GM23248 (cell line): ENCODE results near the gene THOC1. TPM values are rescaled to one million over a fixed set of nuclear protein-coding genes. Genes with fewer than 3 reads are reported as not detected.
A peak's percentile ranks its signal among the peaks of the same experiment; 100 is the strongest.

Experiments used
- DNase-seq: peaks from one replicate; pipeline ENCODE4 v3.0.0-alpha.2; 2015
- H2AFZ ChIP-seq: fragments of 200-600 bp; sonication (generic); 2 replicates; pipeline ENCODE4 v1.6.1; 2016; ENCODE audit warnings: antibody characterized with exemption
- H3F3A ChIP-seq: fragments of 200-600 bp; sonication (generic); 2 replicates; pipeline ENCODE4 v1.6.1; 2016; ENCODE audit warnings: mild to moderate bottlenecking, antibody characterized with exemption, mixed run types; ENCODE audit not compliant: insufficient read depth
- H3K27ac ChIP-seq: fragments of 200-600 bp; sonication (generic); 2 replicates; pipeline ENCODE4 v1.5.1; 2016; ENCODE audit warnings: mild to moderate bottlenecking
- H3K27me3 ChIP-seq: fragments of 200-600 bp; sonication (generic); replicated peaks from 2 replicates; pipeline ENCODE4 v1.6.1; 2016; ENCODE audit warnings: mild to moderate bottlenecking; ENCODE audit not compliant: insufficient read depth
- H3K36me3 ChIP-seq: fragments of 200-600 bp; sonication (generic); 2 replicates; pipeline ENCODE4 v1.6.1; 2016; ENCODE audit warnings: low read depth, mild to moderate bottlenecking
- H3K4me1 ChIP-seq: fragments of 200-600 bp; sonication (generic); 2 replicates; pipeline ENCODE4 v1.6.1; 2016; ENCODE audit warnings: mild to moderate bottlenecking; ENCODE audit not compliant: insufficient read depth
- H3K4me2 ChIP-seq: fragments of 200-600 bp; sonication (generic); one replicate; pipeline ENCODE4 v1.6.1; 2016; ENCODE audit warnings: mild to moderate bottlenecking; ENCODE audit not compliant: unreplicated experiment
- H3K4me3 ChIP-seq: fragments of 200-600 bp; sonication (generic); 2 replicates; pipeline ENCODE4 v1.5.1; 2016; ENCODE audit warnings: mild to moderate bottlenecking
- H3K79me2 ChIP-seq: fragments of 200-600 bp; sonication (generic); 2 replicates; pipeline ENCODE4 v1.6.1; 2016; ENCODE audit warnings: mild to moderate bottlenecking; ENCODE audit not compliant: insufficient read depth
- H3K9ac ChIP-seq: fragments of 200-600 bp; sonication (generic); 2 replicates; pipeline ENCODE4 v1.6.1; 2016; ENCODE audit warnings: mild to moderate bottlenecking
- H3K9me2 ChIP-seq: fragments of 200-600 bp; sonication (generic); 2 replicates; pipeline ENCODE4 v1.6.1; 2016; ENCODE audit warnings: mixed run types, mild to moderate bottlenecking, moderate library complexity; ENCODE audit not compliant: insufficient read depth
- H3K9me3 ChIP-seq: fragments of 200-600 bp; sonication (generic); one replicate; pipeline ENCODE4 v1.6.1; 2017; ENCODE audit warnings: low read depth
- H4K20me1 ChIP-seq: fragments of 200-600 bp; sonication (generic); 2 replicates; pipeline ENCODE4 v1.6.0; 2016; ENCODE audit not compliant: insufficient read depth
- EZH2 ChIP-seq: fragments of 200-600 bp; sonication (generic); IDR thresholded peaks from 2 replicates; pipeline ENCODE4 v1.6.1; 2018; ENCODE audit warnings: antibody characterized with exemption, mild to moderate bottlenecking; ENCODE audit not compliant: insufficient read depth, poor library complexity, severe bottlenecking
- EZH2phosphoT487 ChIP-seq: fragments of 200-600 bp; sonication (generic); IDR thresholded peaks from 2 replicates; pipeline ENCODE4 v1.6.1; 2018; ENCODE audit warnings: antibody characterized with exemption, moderate library complexity, mild to moderate bottlenecking, low read depth; ENCODE audit not compliant: insufficient read depth
- WGBS, 2 experiments: methylation state at CpG; one replicate each; pipeline ENCODE4 v1.1.6; 2015 to 2017; ENCODE audit warnings: low lambda C conversion rate in 2 of 2, low coverage in 1 of 2; ENCODE audit errors: missing lambda C conversion rate in 2 of 2; 5-methylcytosine and 5-hydroxymethylcytosine counted together
- in situ Hi-C: fragments of 300-500 bp; cut with MboI; formaldehyde crosslinking; loops from 2 replicates; pipeline ENCODE4 v1.15.0; 2020
- polyA plus RNA-seq: library from polyadenylated mRNA; unstranded; fragments of >200 nt; fragmentation: Nextera tagmentation; extraction: Ambion mirVana; gene quantifications from 2 replicates; pipeline ENCODE4 v1.2.1, GENCODE V29; 2016
- total RNA-seq: library from RNA; depleted of rRNA; stranded (reverse); fragments of >200 nt; shearing (Covaris generic); gene quantifications from 2 replicates; pipeline ENCODE4 v1.2.3, GENCODE V29; 2014

Gene THOC1
- total and polyA plus RNA-seq, 2 experiments from 2014 or later = 23.2 to 28.3 TPM

DNA sequence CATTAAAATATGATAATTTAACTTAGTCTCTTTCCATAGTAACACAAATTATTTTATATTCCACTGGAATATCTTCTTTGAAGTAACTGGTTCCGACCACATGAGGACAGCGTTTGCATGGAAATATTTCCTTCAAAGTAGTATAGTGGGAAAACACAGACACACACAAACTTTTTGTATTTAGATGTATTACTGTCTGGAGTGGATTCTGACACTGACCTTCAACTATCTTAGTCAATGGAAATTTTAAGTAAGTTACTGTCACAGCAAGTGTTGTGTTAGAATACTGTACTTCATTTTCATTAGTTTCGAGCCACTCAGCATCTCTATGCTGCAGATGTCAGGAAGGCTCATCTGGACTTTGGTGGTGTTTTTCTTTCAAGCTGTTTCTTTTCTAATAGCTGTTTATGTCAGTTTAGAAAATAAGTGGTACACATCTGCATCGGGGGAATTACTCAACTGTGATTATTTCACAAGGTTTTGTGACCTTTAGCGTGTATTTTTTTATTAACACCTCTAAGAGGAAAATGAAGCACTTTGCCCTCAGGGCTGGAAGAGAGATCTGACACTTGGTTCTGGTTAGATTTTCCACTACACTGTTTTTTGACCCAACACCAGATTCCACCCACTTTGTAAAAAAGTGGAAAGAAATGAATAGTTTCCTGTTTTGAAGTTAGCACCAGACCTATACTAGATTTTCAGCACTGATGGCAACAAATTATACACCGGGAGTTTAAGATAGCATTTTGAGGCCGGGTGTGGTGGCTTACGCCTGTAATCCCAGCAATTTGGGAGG lies 18.9 kb upstream of the THOC1 start:
- no peak for TF ChIP-seq EZH2
- no peak for TF ChIP-seq EZH2phosphoT487
- Histone ChIP-seq H3F3A (no peaks in the 10 kb centered on the region), H3K4me2 (no peak overlapping the region), H3K79me2 (no peaks in the 10 kb centered on the region), H3K4me3 (no peak overlapping the region), H3K9ac (no peak overlapping the region), H3K27ac (no peak overlapping the region), H2AFZ (no peak overlapping the region), H3K27me3 (no peaks in the 10 kb centered on the region), H3K36me3 (no peaks in the 10 kb centered on the region), H3K9me3 (no peaks in the 10 kb centered on the region), H4K20me1 (no peaks in the 10 kb centered on the region), H3K9me2 (no peaks in the 10 kb centered on the region), H3K4me1 (no peaks in the 10 kb centered on the region)
- DNase-seq = peak; percentile 66
- in situ Hi-C loops = loop anchor here (5.0 kb wide), 1 partner anchor 326 kb away; no protein-coding TSS in a partner anchor
- 55 to 60% methylated on average over 8 of the region's 8 CpGs for WGBS, 2 experiments

DNA sequence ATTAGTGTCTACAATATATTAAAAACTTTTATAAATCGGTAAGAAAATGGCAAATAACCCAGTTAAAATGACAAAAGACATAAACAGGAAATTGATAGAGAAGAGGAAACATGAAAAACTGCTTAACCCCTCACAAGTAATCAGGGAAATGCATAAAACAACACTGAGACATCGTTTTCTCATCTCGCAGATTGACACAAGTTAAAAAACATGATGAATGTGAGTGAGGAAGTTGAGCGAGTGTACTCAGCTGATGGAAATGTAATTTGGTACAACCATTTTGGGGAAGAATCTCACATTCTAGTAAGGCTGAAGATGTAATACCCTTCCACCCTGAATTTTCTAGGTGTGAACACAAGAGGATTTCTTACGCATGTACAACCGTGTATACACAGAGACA lies 18.0 kb upstream of the THOC1 start:
- 82 to 87% methylated on average over 6 of the region's 6 CpGs for WGBS, 2 experiments
- Histone ChIP-seq H3K27ac (no peak overlapping the region), H3K4me1 (no peaks in the 10 kb centered on the region), H3K36me3 (no peaks in the 10 kb centered on the region), H3K4me3 (no peak overlapping the region), H3K4me2 (no peak overlapping the region), H3K9ac (no peak overlapping the region), H3K27me3 (no peaks in the 10 kb centered on the region), H3K79me2 (no peaks in the 10 kb centered on the region), H3K9me3 (no peaks in the 10 kb centered on the region), H2AFZ (no peak overlapping the region), H4K20me1 (no peaks in the 10 kb centered on the region), H3K9me2 (no peaks in the 10 kb centered on the region), H3F3A (no peaks in the 10 kb centered on the region)
- DNase-seq = no peak
- TF ChIP-seq EZH2 (no peak), EZH2phosphoT487 (no peak)
- in situ Hi-C loops = loop anchor here (5.0 kb wide), 1 partner anchor 326 kb away; no protein-coding TSS in a partner anchor

DNA sequence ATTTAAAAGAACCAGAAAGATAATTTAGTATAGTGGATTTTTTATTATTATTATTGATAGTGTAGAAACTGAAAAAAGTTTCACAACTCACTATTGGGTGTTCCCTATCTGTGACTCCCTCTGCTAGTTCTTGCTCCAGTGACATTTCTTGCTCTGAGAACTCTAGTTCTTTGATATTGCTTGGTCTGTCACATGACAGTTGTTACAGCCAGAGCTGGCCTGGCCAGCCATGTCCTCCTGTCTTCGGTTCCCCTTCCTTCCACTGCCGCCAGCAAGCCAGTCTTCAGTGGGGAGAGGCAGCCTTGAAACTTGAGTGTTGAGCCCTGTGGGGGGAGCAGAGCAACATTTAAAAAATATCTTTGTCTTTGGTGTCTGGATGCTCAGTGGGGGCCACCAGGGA lies 7.6 kb upstream of the THOC1 start:
- Histone ChIP-seq H3K27me3 (no peaks in the 10 kb centered on the region), H3K9ac (no peak overlapping the region), H3K79me2 (no peaks in the 10 kb centered on the region), H4K20me1 (no peaks in the 10 kb centered on the region), H2AFZ (no peak overlapping the region), H3K4me2 (no peak overlapping the region), H3F3A (no peaks in the 10 kb centered on the region), H3K36me3 (no peaks in the 10 kb centered on the region), H3K9me3 (no peaks in the 10 kb centered on the region), H3K4me3 (no peak overlapping the region), H3K27ac (no peak overlapping the region), H3K9me2 (no peaks in the 10 kb centered on the region), H3K4me1 (no peaks in the 10 kb centered on the region)
- WGBS, 2 experiments = 78 to 80% methylated on average over 2 of the region's 2 CpGs
- in situ Hi-C loops = loop anchor here (10.0 kb wide), 1 partner anchor 559 kb away; no protein-coding TSS in a partner anchor
- DNase-seq = no peak
- TF ChIP-seq EZH2 (no peak), EZH2phosphoT487 (no peak)

DNA sequence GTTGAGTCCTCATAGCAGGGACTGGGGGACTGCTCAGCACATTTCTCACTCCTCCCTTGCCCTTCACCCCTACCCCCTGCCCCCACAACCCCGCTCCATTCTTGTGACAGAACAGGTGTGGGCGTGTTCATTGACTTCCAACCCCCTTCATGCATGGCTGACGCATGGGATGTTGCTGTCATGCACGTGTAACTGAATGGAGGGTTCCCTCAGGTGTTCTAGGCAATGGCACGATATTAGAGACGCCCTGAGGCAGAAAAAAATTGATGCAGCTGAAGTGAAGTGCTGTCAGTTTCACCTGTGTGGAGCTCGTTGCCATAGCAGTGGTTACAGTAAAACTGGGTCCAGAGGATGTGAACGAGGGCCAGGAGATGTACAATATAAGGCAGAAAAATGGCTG lies 6.5 kb upstream of the THOC1 start:
- in situ Hi-C loops = loop anchor here (10.0 kb wide), 1 partner anchor 560 kb away; no protein-coding TSS in a partner anchor
- WGBS, 2 experiments = 85 to 88% methylated on average over 8 of the region's 8 CpGs
- H3K4me3 ChIP-seq = no peak overlapping the region

More for the DNA sequence above, 6.5 kb upstream of the THOC1 start:
- H3K79me2 ChIP-seq = no peaks in the 10 kb centered on the region
- H3K4me1 ChIP-seq = no peaks in the 10 kb centered on the region
- H3K4me2 ChIP-seq = no peak overlapping the region
- no peaks in the 10 kb centered on the region for H4K20me1 ChIP-seq
- TF ChIP-seq EZH2phosphoT487 (no peak), EZH2 (no peak)
- H3K27me3 ChIP-seq = no peaks in the 10 kb centered on the region
- no peak for DNase-seq
- no peaks in the 10 kb centered on the region for H3K9me2 ChIP-seq
- H2AFZ ChIP-seq = no peak overlapping the region
- no peak overlapping the region for H3K27ac ChIP-seq
- H3F3A ChIP-seq = no peaks in the 10 kb centered on the region
- H3K9ac ChIP-seq = no peak overlapping the region
- no peaks in the 10 kb centered on the region for H3K9me3 ChIP-seq
- no peaks in the 10 kb centered on the region for H3K36me3 ChIP-seq
